ENCODE measurements around the gene R3HCC1L.
"Not testable (repeated sequence)": the region's sequence is repeated elsewhere in the genome, so short reads cannot be mapped to it uniquely, and the experiment has no call there.

- not testable (repeated sequence) for TF ChIP-seq HOXA7 (CRISPR knock-in tag; IDR thresholded peaks at IDR 0.05); EP300 (IDR thresholded peaks at IDR 0.05); CTCF (IDR thresholded peaks at IDR 0.05); RAD21 (conservative IDR thresholded peaks at IDR 0.05 in 1 of 2, IDR thresholded peaks at IDR 0.05 in 1 of 2); MAFK (IDR thresholded peaks at IDR 0.05; ENCODE audit: partially characterized antibody); RFX5 (IDR thresholded peaks at IDR 0.05); CBX8 (IDR thresholded peaks at IDR 0.05); RCOR1 (IDR thresholded peaks at IDR 0.05; ENCODE audit: low read depth, low read length); POLR2A (IDR thresholded peaks at IDR 0.05; ENCODE audit: low read length); ELK1 (IDR thresholded peaks at IDR 0.05; ENCODE audit: low read depth, low read length); E2F6 (IDR thresholded peaks at IDR 0.05; ENCODE audit: borderline replicate concordance, low read depth)
Observed at GRCh38 chr10:98153213-98153958, 18.9 kb downstream of the R3HCC1L start.
